ENCODE measurements around the gene MASP1.
"Not testable (repeated sequence)": the region's sequence is repeated elsewhere in the genome, so short reads cannot be mapped to it uniquely, and the experiment has no call there.

Gene MASP1

DNA sequence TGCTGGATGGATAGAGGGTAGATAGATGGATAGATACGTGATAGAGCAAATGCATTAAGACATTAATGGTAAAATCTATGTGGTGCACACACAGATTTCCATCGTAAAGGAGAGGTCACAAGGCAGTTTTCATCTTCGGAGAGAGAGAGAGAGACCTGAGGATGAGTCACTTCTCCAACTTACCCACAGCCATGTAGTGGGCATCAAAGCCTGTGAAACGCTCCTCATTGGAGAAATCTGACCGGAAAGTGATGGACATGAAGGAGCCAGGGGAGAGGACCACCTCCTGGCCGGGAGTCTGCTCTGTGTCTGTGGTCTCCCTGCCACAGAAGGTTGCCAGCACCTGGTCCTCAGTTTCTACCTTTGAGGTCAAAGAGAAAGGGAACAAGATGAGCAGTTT, 29.2 kb downstream of the MASP1 start:
- no peak for DNase-seq

DNA sequence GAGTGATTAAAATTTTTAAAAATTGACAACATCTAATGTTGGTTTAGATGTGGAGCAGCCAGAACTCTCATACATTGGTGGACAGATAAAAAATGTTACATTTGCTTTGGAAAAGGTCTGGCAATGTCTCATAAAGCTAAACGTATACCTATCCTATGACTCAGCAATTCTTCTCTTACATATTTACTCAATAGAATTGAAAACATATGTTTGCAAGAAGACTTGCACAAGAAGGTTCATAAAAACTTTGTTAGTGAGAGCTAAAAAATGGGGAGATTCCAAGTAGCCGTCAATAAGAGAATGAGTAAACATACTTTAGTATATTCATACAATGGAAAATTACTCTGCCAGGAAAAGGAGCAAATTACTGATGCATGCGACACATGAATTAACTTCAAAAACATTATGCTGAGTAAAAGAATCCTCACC, 30.0 kb downstream of the MASP1 start:
- no peak for DNase-seq

DNA sequence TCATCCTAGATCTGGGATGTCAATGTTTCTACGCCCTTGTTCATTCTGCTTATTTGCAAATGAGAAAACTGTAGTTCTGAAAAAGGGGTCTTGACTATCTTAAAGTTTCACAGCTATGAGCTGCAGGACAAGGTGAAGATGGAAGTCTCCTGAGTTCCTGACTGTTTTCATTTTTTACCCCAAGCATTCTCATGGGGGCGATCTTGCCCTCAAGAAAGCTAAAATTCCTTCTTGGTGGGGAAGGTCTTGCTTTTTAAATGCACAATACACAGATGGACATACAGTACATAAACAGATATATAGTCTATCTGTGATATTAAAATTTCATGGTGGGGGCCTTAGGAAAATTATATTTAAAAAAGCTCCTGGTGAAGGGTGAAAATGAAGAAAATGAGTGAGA, 32.4 kb downstream of the MASP1 start:
- DNase-seq, result no peak

DNA sequence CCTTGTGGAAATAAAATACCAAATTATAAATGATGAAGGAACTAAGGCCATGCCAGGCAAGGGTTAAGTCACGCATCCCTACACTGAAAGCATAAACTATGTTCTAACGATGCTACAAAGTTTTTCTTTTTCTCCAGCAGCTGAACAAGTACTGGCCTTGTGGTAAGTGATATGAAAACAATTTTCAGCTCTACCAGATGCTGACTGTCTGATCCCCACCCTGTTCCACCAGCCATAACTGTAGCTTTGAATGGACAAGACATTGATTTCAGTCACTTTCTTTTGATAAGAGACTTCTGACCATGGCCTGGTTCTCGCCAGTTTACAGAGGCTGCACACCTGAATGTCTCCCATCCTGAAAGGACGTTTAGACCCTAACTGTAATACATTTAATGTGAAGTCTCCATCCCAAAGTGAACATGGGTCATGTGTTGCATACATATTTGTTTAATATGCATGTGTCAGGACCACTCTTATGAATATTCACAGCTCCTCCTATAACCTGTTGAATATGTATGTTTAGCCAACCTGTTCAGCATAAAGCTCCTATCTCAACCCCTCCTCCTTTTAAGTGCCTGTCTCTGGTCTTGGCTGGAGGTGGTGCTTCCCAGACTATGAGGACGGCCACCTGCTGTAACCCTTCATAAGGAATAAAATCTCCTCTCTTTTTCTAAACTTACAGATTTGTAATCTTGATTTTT, 33.4 kb downstream of the MASP1 start:
- no peak for DNase-seq

DNA sequence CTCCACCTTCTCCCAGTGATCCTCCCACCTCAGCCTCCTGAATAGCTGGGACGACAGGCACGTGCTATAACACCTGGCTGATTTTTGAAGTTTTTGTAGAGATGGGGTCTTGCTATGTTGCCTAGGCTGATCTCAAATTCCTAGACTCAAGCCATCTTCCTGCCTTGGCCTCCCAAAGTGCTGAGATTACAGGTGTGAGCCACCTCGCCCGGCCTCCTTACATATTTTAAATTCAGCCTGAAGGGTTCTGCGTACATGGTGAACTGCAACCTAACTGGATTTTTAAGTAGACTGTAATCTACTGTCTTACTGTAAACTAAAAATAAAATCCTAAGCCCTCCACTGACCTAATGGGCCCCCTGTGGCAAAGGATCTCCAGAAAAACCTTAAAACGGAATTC, 34.1 kb downstream of the MASP1 start:
- DNase-seq, result no peak

DNA sequence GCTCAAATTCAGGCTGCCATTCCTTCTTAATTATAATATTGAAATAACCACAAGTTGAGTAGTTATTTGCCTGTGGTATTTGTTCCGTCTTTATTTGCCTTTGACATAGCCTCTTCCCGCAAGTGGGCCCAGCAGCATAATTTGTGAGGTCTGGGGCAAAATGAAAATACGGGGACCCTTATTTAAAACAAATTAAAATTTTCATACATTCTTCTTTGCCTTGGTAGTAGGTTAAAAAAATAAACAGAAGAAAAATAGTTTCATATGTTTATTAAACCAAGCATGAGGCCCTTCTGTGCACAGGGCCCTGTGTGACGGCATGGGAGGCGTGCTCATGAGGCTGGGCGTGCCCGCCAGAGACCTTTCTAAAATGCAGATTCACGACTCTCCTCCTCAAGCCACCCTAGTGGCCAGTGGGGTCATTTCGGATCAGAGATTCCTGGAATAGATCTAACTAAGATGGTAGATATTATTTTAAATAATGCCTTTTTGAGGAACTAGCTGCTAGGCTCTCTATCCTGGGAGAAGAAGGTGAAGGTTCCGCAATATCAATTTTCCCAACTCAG, 35.4 kb downstream of the MASP1 start:
- DNase-seq, result no peak

DNA sequence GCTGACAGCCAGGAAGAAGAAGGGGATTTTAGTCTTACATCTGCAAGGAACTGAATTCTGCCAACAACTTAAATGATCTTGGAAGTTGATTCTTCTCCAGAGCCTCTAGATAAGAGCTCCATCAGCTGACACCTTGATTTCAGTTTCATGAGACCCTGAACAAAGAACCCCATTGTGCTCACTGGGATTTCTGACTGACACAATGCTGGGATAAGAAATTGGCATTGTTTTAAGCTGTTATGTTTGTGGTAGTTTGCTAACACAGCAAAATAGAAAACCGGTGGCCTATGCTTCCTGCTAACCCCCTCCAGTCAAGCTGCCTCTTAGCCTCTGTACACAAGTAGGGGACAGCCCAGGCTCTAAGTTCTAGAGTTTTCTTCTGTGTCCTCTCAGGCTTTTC, 36.2 kb downstream of the MASP1 start:
- DNase-seq, result no peak

DNA sequence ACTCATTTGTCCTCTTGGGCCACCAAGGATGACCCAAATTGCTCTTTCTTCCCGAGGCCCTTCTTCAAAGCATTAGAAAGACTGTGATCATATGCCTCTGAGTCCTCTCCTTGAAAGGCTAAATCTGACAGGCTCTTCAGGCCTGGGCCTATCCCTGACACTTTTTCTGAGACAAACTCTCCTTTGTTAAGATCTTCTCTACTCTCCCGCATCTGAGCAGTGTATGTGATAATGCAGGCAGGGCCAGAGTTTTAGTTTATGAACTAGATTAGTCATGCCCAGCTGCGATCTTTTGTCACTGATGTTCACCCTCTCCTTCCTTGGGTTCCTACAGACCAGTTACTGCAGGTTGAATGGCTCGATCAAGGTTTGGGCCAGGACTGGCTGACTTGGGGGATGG, 39.2 kb downstream of the MASP1 start:
- no peak for DNase-seq

DNA sequence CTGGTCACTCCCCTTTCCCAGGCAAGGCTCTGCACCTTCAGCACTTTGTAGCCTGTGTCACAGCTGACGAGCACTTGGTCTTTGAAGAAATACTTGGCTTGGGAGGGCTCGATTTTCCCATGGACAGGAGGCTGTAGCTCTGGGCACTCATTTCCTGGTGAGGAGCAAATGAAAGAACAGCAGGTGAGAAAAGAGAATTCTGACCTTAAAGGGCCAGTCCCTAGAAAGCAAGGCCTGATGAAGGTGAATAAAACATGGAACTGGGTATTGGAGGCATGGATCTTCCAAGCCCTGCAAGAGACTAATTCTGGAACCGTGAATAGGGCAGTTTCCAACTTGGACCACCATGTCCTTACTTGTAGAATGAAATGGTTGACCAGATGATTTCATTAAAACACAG, 39.9 kb downstream of the MASP1 start:
- DNase-seq, result no peak

DNA sequence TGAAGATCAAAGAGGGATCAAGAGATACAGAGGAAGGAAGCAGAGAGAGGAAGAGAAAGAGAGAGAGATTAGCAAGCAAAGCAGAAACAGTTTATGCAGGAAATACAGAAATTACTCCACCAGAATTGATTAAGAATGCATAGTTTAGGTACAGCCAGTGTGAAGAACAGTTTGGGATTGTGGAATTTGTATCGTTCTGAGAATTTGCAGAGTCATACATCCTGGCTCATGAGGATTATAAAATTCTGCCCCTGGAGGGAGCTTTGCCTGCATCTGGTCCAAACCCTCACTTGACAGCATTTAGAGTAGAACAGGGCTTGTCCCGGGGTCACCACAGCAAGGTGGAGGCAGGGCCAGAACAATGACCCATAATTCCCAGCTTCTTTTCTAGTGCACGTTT, 44.1 kb downstream of the MASP1 start:
- DNase-seq, result no peak

DNA sequence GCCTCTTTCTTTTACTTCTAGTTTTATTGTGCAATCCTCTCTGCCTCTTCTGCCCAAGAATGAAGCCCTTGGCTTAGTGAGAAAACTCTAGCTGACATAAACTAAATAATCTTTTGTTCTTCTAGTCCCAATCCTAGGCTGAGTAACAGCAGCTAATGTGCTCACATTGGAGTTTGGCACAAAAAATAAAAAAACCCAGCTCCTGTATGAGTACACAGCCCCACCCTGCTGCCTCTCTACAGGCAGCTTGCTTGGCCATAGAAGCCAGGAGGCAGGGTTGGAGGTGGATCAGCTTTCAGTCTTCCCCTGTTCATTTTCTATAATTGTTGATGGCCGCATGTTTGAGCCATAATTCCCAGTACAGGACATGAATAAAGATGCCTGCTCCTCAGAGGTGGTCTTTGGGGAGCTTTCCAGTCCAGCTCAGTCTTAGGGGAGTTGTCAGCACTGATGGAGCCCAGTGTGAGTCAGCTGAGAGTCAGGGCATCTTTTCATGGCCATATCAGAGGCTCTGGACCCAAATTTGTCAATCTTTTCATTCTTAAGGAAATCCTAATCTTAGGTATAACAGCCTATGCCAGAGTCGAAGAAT, 47.5 kb downstream of the MASP1 start:
- no peak for DNase-seq

DNA sequence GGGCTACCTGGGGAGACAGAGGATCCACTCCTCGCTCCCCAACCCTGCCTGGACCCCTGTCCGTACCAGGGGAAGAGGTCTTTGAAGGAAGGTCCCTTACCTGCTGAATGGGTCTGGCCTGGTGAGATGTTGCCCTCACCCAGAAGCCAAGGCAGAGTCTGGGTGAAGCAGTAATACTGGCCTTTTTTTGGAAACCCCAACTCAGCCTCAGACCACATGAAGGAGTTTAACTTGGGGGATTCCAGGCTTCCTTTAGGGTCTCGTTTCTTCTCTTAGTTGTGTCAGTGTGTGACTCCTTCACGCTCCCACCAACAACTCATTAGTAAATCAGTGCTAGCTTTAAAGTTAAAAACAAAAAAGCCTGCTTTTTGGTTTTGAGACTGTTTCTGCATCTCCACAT, 48.6 kb downstream of the MASP1 start:
- DNase-seq, result no peak

DNA sequence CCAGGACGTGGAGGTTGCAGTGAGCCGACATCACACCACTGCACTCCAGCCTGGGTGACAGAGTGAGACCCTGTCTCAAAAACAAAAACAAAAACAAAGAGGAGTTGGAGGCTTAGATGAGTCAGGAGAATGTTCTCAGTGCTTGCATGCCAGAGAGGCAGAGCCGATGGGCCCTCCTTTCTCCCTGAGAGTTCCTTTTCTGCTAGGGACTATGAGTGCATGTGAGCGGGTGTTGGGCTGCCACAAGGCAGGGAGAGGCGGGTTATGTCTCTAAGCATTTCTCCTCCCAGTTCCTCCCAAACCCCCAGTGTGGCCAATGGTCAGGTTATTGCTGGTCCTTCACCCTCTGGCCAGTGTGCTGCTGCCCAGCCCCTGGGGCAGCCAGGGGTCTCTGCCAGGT, 49.1 kb downstream of the MASP1 start:
- no peak for DNase-seq

DNA sequence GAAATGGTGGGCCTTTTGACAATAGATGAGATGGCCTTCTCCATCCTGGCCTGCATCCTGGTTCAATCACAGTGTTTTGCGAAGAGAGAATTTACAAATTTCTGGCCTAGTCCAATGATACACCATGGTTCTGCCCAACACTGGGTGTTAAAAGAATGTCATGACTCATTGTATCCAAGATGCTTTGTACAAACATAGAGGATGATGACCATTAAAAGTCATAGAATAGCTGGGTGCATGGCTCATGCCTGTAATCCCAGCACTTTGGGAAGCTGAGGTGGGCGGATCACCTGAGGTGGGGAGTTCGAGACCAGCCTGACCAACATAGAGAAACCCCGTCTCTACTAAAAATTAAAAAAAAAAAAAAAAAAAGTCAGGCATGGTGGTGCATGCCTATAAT, 52.7 kb downstream of the MASP1 start:
- DNase-seq, result not testable (repeated sequence)

DNA sequence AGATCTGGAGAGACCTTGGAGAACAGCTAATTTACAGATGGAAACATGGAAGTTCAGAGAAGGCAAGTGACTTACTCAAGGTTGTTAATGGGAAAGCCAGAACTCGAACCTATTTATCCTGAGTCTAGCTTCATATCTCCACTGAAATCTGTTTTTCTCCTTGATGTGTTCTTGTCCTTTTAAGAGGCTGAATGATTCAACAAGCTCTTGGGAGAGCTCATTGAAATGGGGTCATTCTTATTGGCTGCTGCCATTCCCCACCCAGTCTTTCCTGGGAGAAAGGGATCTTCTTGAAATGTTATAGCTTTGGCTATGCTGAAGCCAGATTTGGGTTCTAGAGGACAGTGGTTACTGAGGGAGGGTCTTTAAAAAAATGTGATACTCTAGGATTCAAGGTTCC, 53.3 kb downstream of the MASP1 start:
- no peak for DNase-seq

DNA sequence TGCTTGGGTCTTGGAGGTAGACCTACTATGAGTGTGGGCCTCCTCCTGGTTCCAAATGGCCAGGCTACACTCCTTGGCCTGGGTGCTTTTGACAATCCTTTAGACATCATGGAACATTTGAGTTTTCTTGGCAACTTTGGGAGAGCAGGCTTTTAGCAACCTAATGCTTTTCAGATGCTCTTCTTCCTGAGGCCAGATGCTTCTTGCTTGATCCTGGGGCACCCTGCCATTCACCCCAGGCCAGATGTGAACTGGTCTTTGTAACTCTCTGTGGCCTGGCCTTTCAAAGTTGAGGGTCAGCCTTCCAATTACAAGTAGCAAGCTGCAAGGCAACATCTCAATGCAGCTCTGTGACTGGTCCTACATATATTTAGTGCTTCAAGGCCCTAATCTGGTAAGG, 53.8 kb downstream of the MASP1 start:
- no peak for DNase-seq

DNA sequence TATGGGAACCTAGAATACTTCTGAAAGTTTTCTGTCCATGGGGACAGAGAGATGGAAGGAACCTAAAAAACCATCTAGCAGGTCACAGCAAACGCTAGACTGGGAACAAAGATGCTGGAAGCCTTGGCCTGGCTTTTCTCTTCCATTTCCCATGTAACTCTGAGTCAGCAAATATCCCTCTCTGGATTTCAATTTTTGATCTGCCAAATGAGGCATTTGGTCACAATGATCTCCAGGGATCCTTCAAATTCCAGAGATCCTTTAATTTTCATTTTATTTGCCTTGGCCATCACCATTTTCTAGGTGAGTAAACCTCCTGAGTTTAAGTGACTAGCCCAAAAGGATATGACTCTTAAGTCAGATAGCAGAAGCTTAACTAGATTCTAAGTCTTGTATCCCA, 54.6 kb downstream of the MASP1 start:
- DNase-seq, result no peak

DNA sequence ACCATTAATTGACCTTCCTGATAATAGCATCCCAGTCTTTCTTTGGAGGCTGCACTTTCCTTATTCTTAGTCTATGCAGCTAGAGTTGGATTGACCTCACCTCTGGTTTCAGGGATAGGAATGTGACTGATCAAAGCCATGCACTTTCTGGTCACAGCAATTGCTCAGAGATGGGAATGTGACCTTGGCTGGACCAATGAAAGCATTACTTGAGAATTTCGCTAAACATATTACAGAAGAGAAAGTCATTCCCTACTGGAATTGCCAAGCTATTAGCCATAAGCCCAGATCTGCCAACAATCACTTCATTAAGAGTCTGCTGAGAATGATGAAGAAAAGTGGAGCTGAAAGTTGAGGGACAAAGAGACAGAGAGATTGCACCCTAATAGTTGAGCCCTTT, 61.5 kb downstream of the MASP1 start:
- no peak for DNase-seq

DNA sequence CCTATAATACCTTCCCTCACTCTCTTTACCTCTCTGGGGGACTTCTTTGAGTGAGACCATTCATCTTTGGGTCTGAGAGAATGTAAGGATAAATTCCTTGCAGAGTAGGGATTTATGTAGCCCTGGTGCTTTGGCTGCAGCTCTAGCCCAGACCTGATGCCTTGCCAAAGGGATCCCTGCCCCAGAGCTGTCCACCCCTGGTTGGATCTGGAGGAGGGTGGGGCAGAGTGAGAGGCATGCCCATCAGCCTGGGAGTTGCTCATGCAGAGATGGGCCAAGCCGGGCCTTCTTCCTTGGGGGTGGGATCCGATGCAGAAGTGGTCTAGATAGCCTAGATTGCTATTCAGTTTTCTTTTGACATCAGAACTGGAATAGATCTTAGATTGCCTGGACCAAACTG, 62.8 kb downstream of the MASP1 start:
- DNase-seq, result no peak

DNA sequence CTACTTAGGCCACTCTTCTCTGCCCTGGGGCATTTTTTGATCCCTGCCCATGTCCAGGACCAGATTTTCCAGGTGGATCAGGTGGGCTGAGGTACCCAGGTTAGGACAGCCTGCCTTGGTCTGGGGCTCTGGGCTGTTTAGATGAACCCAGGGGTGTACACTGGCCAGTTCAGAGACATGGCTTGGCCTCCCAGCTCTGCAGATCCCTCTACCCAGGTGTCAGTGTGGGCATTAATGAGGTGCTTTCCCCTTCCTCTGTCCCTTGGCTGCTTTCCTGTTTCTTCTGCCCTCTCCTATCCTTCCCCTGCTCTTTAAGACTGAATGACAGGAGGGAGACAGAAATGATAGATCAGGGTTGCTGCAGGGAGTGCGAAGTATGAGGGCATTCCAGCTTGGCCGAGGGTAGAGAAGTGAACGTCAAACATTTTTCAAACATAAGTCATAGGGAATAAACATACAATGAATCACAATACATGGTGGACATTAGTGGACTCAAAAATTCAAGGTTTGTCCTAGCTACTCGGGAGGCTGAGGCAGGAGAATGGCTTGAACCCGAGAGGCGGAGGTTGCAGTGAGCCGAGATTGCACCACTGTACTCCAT, 63.8 kb downstream of the MASP1 start:
- DNase-seq, result no peak

DNA sequence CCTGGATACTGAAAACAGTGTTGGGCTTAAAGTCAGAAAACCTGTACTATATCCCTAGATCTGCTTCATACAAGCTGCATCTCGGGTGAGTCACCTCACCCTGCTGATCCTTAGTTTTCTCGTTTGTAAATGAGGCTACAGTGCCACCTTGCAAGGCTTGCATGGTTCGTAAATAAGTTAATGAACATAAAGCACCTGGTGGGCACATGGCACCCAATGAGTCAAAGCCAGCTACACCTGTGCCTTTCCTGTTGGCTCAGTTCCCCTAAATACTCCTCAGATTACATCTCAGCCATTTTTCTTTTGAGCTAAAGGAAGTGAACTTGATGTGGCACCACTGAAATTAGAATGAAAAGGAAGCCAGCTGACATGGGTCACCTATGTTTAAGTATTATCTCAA, 67.7 kb downstream of the MASP1 start:
- no peak for DNase-seq

DNA sequence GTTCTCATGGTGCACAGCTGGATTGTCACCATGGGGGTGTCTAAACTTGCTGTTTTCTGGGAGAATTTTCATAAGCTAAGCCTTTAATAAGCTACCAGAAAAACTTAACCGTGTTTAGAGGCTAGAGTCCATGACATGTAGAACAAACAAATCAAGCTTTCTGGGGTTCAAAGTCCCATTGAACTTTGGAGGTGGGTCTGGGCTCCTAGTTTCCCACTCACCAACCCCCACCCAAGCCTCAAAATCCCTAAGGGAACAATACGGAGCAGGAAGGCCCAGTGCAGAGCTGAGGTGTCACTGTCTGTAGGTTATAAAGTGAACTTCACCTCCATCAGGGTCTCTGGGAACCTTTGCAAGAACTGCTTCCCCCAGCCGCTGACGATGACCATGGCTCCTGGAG, 68.7 kb downstream of the MASP1 start:
- DNase-seq, result no peak

DNA sequence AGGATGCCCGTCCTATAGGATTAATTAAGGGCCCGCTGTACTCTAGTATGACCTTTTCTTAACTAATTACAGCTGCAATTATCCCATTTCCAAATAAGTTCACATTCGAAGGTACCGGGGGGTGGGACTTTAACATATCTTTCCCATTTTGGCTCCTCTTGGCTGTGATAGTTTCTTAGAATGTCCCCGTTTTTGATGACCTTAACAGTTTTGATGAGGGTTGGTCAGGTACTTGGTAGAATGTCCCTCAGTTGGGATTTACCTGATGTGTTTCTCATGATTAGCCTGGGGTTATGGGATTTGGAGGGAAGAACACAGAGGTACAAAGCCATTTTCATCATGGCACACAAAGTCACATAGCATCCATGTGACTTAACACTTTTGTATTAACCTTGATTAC, 76.1 kb downstream of the MASP1 start:
- DNase-seq, result no peak

DNA sequence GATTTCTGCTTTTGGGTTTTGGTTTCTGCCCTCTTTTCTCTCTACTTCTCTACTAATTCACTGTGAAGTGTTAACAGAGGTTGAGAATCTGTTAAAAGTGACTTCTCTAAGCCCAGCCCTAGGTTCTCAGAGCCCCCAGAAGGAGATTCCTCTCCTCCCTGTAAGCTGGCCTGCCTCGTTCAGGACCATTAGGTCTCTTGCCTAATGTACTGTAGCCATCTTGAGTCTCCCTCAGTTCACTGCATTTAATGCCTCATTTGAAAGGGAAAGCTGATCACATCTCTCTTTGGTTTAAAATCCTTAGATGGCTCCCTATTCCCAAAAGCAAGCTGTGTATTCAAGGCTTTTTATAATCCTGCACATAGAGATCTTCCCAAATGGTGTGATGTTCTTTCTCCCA, 77.9 kb downstream of the MASP1 start:
- no peak for DNase-seq

DNA sequence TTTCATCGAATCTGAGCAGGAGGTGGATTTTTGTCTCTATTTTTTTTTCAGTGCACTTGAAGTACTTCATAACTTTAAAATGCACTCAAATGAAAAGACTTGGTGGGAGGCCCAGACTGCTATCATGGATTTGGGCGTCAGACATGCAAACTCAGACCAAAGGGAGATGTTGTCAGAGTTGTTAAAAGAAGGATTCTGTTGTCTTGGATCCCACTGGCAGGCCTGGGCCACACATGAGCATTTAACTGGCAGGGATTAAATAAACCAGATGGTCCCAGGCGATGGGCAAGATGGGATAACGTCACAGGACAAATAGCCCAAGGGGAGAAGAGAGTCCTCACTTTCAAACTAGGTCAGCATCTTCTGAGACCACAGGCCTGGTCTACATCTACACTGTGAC, 78.8 kb downstream of the MASP1 start:
- no peak for DNase-seq
